ENCODE measurements around the gene ING1.

ING1 gene

GRCh38 chr13:110772091-110772984, 58.8 kb downstream of the ING1 start:
- DNase-seq, result no peak

Measured in fibroblast of skin of abdomen (primary cell).